ENCODE results near the gene ZNF672.

DNA sequence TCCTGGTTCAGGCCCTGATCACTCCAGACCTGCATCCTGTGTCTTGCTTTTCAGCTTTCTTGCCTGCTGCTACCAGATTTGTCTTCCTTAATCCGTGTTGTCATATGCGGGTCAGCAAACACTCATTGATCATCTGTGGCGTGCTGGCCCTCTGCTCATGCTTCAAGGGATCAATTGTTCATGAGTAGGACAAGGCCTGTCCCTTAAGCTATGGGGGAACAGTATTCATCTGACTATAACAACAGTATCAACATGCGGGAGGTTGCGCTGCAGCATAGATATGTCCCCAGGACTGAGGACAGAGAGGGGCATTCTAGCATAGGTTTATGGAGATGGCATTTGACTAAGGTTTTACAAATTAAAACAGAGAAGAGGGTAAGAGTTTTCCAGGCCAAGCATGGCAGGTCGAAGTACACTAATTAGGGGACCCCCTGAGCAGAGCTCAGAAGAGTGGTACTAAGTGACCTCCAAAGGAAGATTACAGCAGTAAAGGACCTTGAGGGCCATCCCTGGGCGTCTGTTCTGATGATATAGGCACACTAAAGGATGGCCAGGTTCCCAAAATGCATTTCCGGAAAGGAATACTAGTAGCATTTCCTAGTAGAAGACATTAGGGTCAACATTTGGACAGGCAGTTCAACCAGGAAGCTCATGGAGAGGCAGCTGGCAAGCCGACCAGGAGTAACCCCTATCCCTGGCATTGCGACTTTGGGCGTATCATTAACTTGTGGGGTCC, 811 bp upstream of the ZNF672 start:
- TF ChIP-seq, protein P1, sequence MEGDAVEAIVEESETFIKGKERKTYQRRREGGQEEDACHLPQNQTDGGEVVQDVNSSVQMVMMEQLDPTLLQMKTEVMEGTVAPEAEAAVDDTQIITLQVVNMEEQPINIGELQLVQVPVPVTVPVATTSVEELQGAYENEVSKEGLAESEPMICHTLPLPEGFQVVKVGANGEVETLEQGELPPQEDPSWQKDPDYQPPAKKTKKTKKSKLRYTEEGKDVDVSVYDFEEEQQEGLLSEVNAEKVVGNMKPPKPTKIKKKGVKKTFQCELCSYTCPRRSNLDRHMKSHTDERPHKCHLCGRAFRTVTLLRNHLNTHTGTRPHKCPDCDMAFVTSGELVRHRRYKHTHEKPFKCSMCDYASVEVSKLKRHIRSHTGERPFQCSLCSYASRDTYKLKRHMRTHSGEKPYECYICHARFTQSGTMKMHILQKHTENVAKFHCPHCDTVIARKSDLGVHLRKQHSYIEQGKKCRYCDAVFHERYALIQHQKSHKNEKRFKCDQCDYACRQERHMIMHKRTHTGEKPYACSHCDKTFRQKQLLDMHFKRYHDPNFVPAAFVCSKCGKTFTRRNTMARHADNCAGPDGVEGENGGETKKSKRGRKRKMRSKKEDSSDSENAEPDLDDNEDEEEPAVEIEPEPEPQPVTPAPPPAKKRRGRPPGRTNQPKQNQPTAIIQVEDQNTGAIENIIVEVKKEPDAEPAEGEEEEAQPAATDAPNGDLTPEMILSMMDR (IDR thresholded peaks at IDR 0.05; ENCODE audit: insufficient read depth, low read depth, low read length), result no peak
- no peak for TF ChIP-seq EZH2 (IDR thresholded peaks at IDR 0.05; ENCODE audit: insufficient read depth, low read length)

All from astrocyte (in vitro differentiated cells and primary cell).